OCI-LY1 (cell line): ENCODE results near the gene MAP3K4.
"Not testable (repeated sequence)": the region's sequence is repeated elsewhere in the genome, so short reads cannot be mapped to it uniquely, and the experiment has no call there.

Experiments used
- H2AFZ ChIP-seq: fragments of 200-600 bp; sonication (generic), shearing (Covaris generic); 2 replicates; pipeline ENCODE4 v1.6.0; 2014; ENCODE audit warnings: antibody characterized with exemption, mild to moderate bottlenecking, low read length
- H3F3A ChIP-seq: fragments of 200-600 bp; sonication (generic), shearing (Covaris generic); 2 replicates; pipeline ENCODE4 v1.6.0; 2014; ENCODE audit warnings: mild to moderate bottlenecking, antibody characterized with exemption, low read length, moderate library complexity; ENCODE audit not compliant: insufficient read depth
- H3K27ac ChIP-seq: fragments of 200-600 bp; sonication (generic); 2 replicates; pipeline ENCODE4 v1.5.1; 2014; ENCODE audit warnings: low read length, mixed run types, mild to moderate bottlenecking, low read depth; ENCODE audit not compliant: poor library complexity, severe bottlenecking
- H3K27me3 ChIP-seq: fragments of 200-600 bp; sonication (generic); 2 replicates; pipeline ENCODE4 v1.6.0; 2014; ENCODE audit warnings: antibody characterized with exemption, mild to moderate bottlenecking, low read length, moderate library complexity; ENCODE audit not compliant: insufficient read depth
- H3K36me3 ChIP-seq: fragments of 200-600 bp; sonication (generic); 2 replicates; pipeline ENCODE4 v1.6.1; 2014; ENCODE audit warnings: mild to moderate bottlenecking, antibody characterized with exemption, low read length, moderate library complexity, mixed read lengths; ENCODE audit not compliant: insufficient read depth
- H3K4me1 ChIP-seq: fragments of 200-600 bp; sonication (generic); 2 replicates; pipeline ENCODE4 v1.5.1; 2014; ENCODE audit warnings: mild to moderate bottlenecking, low read length, moderate library complexity; ENCODE audit not compliant: insufficient read depth, severe bottlenecking
- H3K4me2 ChIP-seq: fragments of 200-600 bp; sonication (generic), shearing (Covaris generic); 2 replicates; pipeline ENCODE4 v1.6.1; 2014; ENCODE audit warnings: low read length
- H3K4me3 ChIP-seq: fragments of 200-600 bp; sonication (generic); 2 replicates; pipeline ENCODE4 v1.5.1; 2014; ENCODE audit warnings: low read length, low read depth, mild to moderate bottlenecking, mixed read lengths; ENCODE audit not compliant: poor library complexity, severe bottlenecking
- H3K79me2 ChIP-seq: fragments of 200-600 bp; shearing (Covaris generic); 2 replicates; pipeline ENCODE4 v1.6.1; 2016; ENCODE audit warnings: mixed run types, low read length, mixed read lengths; ENCODE audit not compliant: insufficient read depth
- H3K9ac ChIP-seq: fragments of 200-600 bp; sonication (generic), shearing (Covaris generic); 2 replicates; pipeline ENCODE4 v1.6.1; 2014; ENCODE audit warnings: mild to moderate bottlenecking, low read length, mixed read lengths
- H3K9me2 ChIP-seq: fragments of 200-600 bp; sonication (generic), shearing (Covaris generic); 2 replicates; pipeline ENCODE4 v1.6.1; 2014; ENCODE audit warnings: low read depth, mild to moderate bottlenecking, low read length, mixed read lengths
- H3K9me3 ChIP-seq: fragments of 200-600 bp; shearing (Covaris generic); 2 replicates; pipeline ENCODE4 v1.6.1; 2014; ENCODE audit warnings: low read length, mixed read lengths
- H4K20me1 ChIP-seq: fragments of 200-600 bp; sonication (generic), shearing (Covaris generic); 2 replicates; pipeline ENCODE4 v1.6.0; 2016; ENCODE audit warnings: mild to moderate bottlenecking, low read length; ENCODE audit not compliant: insufficient read depth
- EZH2 ChIP-seq: fragments of 200-600 bp; sonication (generic), shearing (Covaris generic); IDR thresholded peaks from 2 replicates; pipeline ENCODE4 v1.8.0; 2017; ENCODE audit warnings: borderline replicate concordance, mixed run types, mild to moderate bottlenecking, antibody characterized with exemption, low read length, moderate library complexity, mixed read lengths
- TF ChIP-seq, protein P1 (sequence below): fragments of 200-600 bp; sonication (generic), shearing (Covaris generic); IDR thresholded peaks from 2 replicates; pipeline ENCODE4 v1.5.1; 2017; ENCODE audit warnings: mild to moderate bottlenecking, antibody characterized with exemption, low read length, moderate library complexity, mixed read lengths

MAP3K4 gene

DNA sequence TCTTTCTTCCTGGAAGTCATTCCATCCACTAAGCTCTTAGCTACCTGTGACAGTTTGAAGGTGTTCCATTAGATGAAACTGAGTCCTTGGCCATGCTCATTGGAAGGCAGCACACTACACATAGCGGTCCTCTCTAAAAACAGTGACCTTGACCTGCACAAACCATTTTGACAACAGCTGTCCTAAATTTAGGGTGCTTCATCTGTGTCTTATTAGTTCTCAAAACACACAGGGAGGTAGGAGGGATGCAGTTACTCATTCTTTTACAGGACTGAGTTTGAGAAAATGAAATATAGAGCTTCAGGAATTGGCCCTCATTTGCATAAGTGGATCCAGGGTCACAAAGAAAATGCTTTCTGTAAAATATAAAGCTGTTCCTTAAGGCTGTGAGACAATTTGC is 20.4 kb upstream of the MAP3K4 start:
- 0 out of 2 replicates have a peak, but pooled peaks cover 5% of the 10 kb centered on the region for H3K27me3 ChIP-seq
- H2AFZ ChIP-seq, result no peak overlapping the region
- no peaks in the 10 kb centered on the region for H3F3A ChIP-seq
- no peaks in the 10 kb centered on the region for H4K20me1 ChIP-seq
- H3K9me3 ChIP-seq, result no peaks in the 10 kb centered on the region
- no peak overlapping the region for H3K4me3 ChIP-seq
- H3K4me2 ChIP-seq, result no peak overlapping the region
- H3K9me2 ChIP-seq, result no peaks in the 10 kb centered on the region
- no peak overlapping the region for H3K9ac ChIP-seq
- no peak for TF ChIP-seq EZH2
- TF ChIP-seq, protein P1, sequence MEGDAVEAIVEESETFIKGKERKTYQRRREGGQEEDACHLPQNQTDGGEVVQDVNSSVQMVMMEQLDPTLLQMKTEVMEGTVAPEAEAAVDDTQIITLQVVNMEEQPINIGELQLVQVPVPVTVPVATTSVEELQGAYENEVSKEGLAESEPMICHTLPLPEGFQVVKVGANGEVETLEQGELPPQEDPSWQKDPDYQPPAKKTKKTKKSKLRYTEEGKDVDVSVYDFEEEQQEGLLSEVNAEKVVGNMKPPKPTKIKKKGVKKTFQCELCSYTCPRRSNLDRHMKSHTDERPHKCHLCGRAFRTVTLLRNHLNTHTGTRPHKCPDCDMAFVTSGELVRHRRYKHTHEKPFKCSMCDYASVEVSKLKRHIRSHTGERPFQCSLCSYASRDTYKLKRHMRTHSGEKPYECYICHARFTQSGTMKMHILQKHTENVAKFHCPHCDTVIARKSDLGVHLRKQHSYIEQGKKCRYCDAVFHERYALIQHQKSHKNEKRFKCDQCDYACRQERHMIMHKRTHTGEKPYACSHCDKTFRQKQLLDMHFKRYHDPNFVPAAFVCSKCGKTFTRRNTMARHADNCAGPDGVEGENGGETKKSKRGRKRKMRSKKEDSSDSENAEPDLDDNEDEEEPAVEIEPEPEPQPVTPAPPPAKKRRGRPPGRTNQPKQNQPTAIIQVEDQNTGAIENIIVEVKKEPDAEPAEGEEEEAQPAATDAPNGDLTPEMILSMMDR, result no peak
- H3K79me2 ChIP-seq, result no peaks in the 10 kb centered on the region
- no peaks in the 10 kb centered on the region for H3K4me1 ChIP-seq
- H3K27ac ChIP-seq, result no peak overlapping the region
- no peaks in the 10 kb centered on the region for H3K36me3 ChIP-seq

GRCh38 chr6:160972111-160972510 is 19.5 kb upstream of the MAP3K4 start:
- no peak overlapping the region for H3K4me3 ChIP-seq
- no peak overlapping the region for H3K27ac ChIP-seq
- TF ChIP-seq, protein P1, result no peak
- no peak for TF ChIP-seq EZH2
- H3K9me3 ChIP-seq, result no peaks in the 10 kb centered on the region
- no peak overlapping the region for H2AFZ ChIP-seq
- no peaks in the 10 kb centered on the region for H4K20me1 ChIP-seq
- H3K9me2 ChIP-seq, result no peaks in the 10 kb centered on the region
- no peaks in the 10 kb centered on the region for H3K36me3 ChIP-seq
- no peaks in the 10 kb centered on the region for H3F3A ChIP-seq
- no peak overlapping the region for H3K4me2 ChIP-seq
- H3K4me1 ChIP-seq, result no peaks in the 10 kb centered on the region
- H3K79me2 ChIP-seq, result no peaks in the 10 kb centered on the region
- H3K9ac ChIP-seq, result no peak overlapping the region
- 0 out of 2 replicates have a peak, but pooled peaks cover 5% of the 10 kb centered on the region for H3K27me3 ChIP-seq

DNA sequence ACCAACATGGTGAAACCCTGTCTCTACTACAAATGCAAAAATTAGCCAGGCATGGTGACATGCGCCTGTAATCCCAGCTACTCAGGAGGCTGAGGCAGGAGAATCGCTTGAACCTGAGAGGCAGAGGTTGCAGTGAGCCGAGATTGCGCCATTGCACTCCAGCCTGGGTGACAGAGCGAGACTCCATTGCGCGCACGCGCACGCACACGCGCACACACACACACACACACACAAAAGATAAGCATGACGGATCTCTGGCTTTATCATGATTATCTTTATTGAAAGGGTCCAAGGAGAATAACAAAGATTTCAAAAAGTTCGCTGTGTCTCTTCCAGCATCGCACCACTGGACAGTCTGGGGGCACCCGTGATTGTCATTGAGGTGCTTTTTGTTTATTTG is 19.0 kb upstream of the MAP3K4 start:
- not testable (repeated sequence) for H3K9ac ChIP-seq, H3K4me3 ChIP-seq, H3K4me1 ChIP-seq, H3F3A ChIP-seq, H3K36me3 ChIP-seq, H3K9me3 ChIP-seq, H2AFZ ChIP-seq, H3K9me2 ChIP-seq, H4K20me1 ChIP-seq, H3K27ac ChIP-seq, H3K79me2 ChIP-seq, H3K4me2 ChIP-seq, H3K27me3 ChIP-seq

- Histone ChIP-seq H3K4me2 (no peak overlapping the region), H3K4me3 (no peak overlapping the region), H3K36me3 (no peaks in the 10 kb centered on the region), H3K27me3 (0 out of 2 replicates have a peak, but pooled peaks cover 5% of the 10 kb centered on the region), H3K4me1 (no peaks in the 10 kb centered on the region), H4K20me1 (no peaks in the 10 kb centered on the region), H3K79me2 (no peaks in the 10 kb centered on the region), H3K27ac (no peak overlapping the region), H3K9me2 (no peaks in the 10 kb centered on the region), H2AFZ (no peak overlapping the region), H3K9ac (no peak overlapping the region), H3K9me3 (no peaks in the 10 kb centered on the region), H3F3A (no peaks in the 10 kb centered on the region)
- TF ChIP-seq EZH2, result no peak
- TF ChIP-seq, protein P1, result no peak
These were observed 18.0 kb upstream of the MAP3K4 start for GRCh38 chr6:160973311-160974250.
